Stimulated activated CD4-positive, alpha-beta T cell treated with anti-CD3 and anti-CD28 coated beads, Interleukin-4, amount 100 ng/mL, for 24 hours (primary cell): ENCODE data around the gene INPP5A.

ENCODE experiments used
- DNase-seq: peaks from one replicate; pipeline ENCODE4 v3.0.0-alpha.2; 2020

Gene INPP5A

DNA sequence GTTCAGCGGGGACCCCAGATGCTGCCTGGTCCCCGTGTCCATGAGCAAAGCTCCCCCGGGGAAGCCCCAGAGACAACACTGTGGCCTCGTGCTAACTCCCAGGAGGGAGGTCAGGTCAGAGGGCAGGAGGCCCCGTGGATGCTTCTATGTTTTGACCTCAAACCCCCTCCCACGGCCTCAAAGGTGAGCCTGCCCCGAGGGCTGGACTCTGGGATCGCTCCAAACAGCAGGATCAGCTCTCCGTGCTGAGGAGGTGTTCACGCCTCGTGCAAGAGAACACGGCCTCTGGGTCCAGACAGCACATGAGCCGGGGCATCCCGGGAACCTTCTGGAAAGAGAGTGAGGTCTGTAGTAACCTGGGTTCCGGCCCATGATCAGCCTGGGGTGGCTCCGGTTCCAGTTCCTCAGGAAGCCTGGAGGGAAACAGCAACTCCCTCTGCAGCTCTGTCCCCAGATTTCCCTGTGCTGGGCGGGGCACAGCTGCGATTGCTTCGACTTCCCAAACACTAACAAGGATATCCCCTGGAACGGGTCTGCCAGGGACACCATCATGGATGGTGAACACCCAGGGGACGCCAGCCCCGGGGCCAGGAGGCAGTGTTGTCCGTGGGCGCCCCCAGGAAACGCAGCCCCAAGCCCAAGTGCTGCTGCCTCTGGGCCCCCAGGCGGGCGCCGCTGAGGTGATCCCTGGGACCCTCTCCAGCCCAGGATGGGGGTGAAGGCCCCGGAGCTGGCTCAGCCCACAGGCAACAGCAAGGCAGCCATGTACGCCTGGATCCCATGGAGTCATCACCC is 18.0 kb upstream of the INPP5A start:
- no peak for DNase-seq

DNA sequence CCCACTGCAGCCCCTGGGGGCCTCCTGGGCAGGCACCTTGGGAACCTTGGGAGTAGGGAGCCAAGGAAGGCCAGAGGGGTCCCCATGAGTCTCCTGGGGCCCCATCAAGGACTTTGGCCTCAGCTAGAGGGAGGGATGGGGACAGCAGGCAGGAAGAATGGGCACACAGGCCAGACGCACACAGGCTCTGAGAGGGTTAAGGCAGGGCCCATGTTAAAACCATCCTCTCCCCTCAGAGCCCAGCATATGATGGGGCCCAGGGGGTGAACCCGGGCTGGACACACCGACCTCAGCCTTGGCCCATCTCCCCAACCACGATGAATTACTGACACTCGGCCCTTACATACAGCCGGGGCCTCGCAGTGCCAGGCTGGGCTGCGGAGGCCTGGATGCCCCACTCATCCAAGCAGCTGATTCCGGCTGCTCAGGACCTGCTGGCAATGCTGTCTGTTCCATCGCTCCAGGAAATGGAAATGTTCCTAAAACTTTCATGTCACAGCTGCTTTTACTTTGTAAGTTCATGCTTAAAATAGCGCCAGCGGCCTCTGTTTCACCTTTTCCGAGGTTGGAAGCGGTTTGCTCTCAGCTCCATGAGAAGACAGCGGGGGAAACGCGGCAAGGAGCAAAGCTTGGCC is 17.3 kb upstream of the INPP5A start:
- DNase-seq, result no peak

DNA sequence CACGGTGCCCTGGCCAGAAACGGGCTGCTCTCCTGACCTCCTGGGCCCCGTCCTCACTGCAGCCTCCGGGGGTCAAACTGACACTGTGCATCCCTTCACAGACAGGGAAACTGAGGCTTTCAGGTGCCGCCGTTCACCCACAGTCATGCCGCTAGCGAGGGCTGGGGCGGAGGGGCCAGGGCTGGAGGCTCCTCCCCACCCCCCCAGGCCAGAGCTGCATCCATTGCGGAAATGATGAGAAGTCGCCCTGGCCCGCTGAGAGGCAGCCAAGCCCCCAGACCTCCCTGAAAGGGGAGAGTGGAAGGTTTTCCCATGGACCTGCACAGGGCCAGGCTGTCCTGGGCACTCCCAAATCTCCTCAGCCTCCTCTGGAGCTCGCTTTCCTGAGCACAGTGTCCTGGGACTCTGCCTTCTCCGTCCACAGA is 16.5 kb upstream of the INPP5A start:
- no peak for DNase-seq

DNA sequence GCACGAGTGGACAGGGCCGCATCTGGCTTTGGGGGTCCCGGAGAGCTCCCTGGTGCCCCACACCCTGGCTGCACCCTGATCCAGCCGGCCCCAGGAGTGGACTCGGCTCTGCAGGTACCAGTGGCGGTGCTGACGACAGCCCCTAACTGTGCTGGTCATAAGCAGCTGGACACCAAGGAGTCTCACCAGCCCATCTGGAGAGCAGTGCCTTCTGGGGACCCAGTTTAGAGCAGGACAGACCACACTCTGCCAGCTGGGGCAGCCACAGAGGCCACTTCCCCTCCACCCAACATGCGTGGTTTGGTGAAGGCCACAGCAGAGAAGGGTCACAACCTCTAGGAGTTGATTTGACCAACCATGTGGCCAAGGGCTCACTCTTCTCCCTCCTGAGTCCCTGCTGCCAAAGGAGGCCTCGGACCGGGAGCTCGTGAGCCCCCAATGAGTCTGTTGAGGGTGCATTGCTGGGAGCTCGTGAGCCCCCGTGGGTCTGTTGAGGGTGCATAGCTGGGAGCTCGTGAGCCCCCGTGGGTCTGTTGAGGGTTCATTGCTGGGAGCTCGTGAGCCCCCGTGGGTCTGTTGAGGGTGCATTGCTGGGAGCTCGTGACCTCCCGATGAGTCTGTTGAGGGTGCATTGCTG is 16.0 kb upstream of the INPP5A start:
- no peak for DNase-seq

DNA sequence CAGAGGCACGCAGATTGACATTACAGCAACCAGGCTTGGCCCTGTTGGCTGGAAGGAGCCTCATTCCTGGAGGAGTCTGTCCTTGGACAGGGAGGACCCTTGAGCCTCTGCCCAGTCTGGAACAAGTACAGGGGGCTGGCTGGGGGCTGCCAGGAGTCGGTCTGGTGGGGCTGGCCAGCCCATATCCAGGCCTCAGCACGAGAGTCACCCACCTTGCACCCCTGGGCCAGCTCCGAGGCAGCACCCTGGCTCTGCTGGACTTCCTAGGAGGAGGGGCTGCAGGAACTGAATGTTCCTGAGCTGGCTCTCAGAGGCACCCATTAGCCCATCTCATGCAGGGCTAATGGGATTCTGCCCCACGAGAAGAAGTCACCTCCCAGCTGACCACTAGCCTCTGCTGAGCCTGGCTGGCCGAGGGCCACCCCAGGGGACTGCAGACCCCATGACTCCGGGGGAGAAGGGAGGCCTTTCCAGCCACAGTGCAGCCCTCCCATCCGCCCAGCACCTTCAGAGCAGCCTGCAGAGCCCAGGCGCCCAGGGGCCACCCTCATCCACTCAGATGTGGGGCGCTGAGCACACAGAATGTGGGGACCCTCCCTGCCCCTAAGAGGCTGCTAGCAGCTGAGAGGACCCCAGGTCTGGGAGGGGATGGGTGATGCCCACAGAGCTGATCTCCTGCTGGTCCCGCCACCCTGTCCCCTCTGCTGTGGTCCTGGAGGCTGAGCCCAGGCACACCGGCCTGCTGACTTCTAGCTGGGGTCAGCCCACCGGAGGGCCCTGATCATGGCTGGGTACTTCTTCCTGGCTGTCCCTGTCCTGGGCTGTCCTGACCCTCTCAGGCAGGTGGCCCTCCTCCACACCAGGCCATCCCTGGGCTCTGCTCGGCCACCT is 14.8 kb upstream of the INPP5A start:
- DNase-seq, result no peak

DNA sequence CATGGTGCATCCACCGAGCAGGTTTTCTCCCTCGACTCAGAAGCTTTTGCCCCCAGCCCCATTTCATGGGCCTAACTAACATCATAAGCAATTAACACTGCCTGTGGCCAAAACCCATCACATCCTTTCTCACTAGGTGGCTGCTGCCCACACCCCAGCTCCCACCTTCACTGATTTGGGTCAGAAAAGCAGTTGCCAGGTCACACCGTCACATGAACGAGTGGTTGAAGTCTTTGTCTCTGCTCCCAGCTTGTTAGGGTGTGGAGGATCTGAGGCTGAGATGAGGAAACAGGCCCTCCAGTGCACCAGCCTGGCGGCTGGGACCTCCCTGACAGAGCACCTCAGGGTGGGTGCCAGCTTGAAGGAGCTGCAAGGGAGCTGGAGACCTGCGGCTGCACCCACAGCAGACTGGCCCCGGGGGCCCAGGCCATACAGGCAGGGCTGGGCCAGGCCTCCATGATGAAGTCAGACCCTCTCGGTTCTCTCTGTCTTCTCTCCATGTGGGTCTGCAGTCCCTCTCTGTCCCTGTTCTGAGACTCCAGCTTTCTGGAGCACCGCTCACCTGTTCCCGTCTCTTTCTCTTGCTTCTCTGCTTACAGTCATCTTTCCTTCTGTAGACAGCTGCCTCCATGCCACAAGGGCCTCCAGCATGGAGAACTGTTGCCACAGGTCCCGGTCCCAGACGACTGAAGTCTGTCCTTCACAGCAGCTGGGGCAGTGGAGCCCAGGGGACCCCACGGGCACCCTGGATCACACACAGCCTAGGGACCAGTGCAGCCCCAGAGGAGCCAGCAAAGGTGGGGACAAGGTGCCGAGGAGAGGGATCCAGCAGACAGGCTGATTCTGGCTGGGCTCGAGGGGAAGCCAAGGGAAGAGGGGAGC is 13.8 kb upstream of the INPP5A start:
- no peak for DNase-seq

DNA sequence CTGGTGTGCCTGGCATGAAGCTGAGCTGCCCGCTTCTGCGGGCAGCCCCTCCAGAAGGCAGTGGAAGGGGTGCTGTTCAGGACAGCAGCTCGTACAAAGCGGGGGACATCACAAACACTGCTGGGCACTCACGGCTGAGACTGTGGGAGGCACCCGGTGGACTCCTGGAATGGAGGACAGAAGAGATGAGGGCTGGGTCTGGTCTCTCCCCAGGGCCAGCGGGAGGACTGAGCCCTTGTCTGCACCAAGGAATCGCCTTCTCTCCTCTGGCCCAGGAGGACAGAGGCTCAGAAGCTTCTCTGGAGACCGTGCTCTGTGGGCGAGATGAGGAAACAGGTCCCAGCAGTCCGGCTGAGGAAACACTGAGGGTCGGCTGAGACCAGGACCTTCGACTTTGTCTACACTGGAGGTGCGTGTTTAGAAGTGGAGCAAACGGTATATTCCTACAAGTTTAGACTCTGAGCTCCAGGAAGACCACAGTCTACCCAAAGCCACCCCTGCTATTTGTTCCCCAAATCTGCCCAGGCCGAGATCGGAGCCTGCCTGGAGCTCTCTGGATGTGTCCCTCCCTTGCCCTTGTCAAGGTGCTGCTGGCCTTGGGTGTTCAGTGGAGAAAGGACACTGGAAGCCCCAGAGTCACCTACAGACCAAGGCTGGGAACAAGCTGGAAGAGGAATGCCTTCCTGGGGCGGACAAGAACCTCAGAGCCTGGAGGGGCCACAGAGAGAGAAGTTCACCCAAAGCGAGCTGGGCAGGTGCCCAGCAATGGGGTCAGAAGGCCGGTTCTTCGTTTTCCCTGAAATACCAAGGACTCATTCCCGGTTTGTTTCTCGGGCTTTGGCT is 12.9 kb upstream of the INPP5A start:
- DNase-seq, result no peak

DNA sequence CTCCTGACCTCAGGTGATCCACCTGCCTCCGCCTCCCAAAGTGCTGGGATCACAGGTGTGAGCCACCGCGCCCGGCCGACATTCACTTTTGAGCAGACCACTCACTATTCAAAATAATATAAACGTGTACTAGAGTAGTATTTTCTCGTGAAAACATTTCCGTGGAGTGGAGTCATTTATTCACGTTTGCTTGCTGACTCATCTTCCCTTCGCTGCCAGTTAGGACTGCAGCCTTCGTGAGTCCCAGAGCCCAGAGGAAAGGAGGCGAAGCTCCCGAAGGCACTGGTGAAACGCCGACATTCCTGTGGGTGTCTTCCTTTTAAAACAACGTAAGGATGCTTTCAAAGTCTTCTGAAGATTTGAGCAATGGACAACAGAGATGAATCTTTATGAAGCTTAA is 10.9 kb upstream of the INPP5A start:
- DNase-seq, result no peak

DNA sequence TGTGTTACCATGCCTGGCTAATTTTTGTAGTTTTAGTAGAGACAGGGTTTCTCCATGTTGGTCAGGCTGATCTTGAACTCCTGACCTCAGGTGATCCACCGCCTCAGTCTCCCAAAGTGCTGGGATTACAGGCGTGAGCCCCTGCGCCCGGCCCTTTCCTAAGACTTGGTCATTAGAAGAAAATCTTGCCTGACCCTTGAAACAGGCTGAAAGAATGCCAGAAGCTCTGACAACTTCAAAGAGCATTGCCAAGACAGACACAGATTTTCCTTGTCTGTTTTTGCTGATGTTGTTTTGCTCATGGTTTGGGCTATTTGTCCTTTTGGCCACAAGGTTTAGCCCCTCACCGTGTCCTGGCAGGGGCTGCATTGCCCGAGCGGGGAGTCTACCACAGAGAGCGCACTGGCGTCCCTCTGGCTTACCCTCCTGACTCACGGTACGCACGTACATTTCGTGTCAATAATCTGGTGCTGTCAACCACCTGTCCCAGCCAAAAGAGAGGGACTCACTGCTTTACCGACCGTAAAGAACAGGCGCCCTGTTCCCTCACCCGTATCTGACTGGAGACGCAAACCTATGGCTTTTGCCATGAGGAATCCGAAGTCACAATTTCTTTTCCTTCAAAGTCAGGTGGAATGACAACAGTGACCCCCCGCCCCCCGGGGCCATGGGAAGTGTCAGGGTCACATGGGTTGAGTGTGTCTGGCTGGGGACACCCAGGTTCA is 10.1 kb upstream of the INPP5A start:
- DNase-seq, result no peak

DNA sequence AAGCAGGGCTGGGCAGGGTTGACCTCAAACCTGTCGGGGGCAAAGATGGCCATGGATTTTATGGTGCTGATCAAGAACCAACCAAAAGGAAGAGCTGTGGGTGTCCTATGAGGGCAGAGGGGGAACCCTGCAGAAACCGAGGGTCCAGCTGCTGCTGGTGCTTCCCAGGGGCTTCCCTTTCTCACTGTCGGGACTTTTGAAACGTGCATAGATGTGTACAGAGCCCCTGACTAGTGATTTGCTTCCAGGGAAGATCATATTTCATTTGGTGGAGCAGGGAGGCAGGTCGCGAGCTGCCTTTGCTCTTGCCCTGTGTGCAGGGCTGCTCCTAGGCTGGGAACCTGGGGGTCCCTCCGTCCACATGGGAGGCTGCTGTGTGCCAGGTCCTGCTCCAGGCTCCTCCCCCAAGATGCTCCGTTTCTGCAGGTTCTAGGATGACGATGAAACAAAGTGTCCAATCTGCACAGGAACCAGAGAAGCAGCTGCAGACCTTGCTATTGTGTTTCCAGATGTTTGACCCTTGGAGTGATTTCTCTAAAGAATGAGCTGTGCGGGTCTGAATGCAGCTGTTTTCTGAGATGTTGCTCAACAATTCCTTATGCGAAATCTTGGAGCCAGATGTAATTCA is 9.4 kb upstream of the INPP5A start:
- no peak for DNase-seq

DNA sequence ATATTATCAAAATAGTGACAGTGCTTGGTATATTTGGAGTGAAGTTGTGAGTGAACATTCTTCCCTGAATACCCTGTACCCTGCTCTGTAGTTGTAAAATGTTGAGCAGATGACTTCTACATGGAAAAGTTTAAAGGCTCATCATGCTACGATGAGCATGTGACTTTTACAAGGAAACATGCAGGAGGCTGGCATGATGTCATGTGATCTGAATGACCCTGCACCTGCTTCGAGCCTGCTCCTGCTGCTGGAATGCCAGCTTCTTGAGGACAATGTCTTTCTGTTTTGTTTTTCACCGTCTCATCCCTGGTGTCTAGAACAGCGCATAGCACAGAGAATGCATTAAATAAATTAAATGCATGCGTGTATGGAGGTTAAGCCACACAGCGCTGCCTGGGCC is 5.4 kb upstream of the INPP5A start:
- no peak for DNase-seq

DNA sequence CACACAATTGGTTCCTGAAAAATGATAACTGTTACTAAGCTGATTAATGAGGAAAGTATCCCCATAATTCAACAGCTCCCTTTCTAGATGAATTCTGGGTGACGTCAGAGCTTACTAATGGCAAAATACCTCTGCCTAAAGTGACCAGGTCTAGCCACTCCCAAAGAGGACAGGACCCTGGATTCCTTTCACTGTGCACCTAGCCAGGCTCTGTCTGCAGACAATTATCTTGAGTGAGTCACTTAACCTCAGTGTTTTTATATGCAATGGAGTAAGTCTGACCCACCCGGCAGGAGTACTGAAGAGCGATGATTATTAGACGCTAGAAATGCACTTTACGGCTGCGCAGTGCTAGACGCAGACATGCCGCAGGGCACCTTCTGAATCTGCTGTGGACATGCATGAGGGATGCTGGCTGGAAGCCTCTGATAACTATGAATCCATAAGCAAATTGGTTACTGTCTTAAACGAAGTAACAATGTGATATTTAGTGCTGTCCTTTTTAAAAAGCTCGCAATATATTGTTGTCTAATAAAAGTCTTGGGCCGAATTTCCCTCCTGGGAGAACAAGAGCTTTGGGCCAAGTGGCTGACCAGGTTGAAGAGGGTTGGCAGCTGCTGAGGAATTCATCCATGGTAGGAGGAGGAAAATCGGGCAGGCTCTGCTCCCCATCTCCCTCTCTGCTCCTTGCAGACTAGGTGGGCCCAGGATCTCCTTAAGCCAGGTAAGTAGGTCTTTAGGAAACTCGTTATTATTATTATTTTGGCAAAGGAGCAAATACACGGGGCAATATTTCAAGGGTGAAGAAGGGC is 4.6 kb upstream of the INPP5A start:
- no peak for DNase-seq

DNA sequence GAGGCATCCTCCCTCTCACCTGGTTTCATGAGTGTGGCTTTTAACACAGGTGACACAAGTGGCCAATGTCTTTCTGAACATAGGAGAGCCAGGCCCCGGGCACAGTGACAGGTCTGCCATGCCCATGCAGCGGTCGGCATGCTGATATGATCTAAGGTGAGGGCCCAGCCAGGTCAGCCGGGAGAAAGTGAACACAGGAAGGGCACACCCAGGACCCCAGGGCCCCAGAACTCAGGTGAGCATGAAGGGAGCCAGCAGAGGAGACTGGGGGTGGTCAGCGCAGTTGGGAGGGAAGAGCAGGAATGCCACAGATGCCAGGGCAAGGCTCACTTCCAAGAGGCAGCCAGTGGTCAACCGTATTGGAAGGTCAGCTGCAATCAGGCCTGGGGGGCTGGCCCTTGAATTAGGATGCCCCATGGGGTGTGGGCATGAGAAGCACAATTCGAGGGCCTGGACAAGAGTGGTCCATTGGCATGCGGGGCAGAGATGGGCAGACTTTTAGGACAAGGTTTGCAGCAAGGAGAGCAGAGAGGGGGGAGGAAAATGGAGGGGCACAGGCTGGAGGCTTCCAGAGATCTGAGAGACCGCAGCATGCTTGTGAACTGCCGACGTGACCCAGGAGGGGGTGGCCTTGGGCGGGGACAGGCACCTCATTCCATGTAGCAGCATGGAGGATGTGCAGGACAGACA is 3.9 kb upstream of the INPP5A start:
- no peak for DNase-seq

DNA sequence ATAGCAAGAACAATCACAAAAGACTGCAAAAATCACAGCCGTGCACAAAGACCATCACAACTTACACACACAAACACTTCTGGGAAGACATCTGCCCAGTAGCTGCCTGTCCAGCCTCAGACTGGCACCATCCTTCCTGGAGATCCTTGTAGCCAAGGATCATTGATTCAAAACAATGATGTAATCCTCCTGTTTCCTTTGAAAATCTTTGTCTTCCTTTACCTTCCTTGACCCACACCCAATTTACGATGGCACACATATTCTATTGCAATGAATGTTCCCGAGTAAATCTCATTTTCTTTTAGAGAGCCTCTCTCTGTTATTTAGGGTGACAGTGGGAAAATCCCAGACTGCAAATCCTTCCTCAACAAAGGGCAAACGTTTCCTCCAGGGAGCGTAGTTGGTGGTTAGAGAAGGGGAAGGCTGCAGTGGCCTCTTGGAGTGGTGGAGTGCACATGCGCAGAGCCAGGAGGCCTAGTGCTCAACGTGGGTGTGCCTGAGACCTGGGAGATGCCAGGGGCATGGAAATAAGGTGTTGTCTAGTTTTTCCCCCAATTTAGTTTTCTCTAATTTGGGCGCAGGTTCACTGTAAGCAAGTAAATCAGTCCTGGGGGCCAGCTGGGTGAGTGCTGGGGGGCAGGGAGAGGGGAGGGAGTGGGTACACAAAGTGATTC is 3.1 kb upstream of the INPP5A start:
- no peak for DNase-seq

DNA sequence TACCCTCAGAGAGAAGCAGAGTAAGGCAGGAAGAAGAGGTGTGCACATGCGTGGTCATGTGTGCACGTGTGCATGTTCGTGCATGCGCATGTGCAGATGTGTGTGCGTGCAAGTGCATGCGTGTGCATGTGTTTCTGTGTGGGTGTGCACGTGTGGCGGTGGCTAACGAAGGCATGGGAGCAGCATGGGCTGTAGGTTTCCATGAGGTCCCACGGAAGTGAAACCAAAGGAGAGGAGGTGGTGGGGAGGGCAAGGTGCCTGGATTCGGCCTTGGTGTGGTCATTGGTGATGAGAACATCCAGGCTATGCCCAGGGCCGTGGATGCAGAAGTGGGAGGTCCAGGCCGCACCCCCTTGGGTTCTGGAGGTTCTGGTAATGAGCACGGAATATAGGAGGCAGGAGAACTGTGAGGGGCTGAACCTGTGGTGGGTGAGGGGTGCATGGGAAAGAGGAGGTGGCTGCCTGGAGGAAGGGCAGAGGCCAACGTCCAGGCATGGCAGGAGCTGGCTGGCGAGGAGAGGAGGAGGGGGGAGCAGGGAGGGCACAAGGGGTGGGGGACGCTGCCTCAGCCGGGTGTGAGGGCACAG is 2.4 kb upstream of the INPP5A start:
- no peak for DNase-seq

DNA sequence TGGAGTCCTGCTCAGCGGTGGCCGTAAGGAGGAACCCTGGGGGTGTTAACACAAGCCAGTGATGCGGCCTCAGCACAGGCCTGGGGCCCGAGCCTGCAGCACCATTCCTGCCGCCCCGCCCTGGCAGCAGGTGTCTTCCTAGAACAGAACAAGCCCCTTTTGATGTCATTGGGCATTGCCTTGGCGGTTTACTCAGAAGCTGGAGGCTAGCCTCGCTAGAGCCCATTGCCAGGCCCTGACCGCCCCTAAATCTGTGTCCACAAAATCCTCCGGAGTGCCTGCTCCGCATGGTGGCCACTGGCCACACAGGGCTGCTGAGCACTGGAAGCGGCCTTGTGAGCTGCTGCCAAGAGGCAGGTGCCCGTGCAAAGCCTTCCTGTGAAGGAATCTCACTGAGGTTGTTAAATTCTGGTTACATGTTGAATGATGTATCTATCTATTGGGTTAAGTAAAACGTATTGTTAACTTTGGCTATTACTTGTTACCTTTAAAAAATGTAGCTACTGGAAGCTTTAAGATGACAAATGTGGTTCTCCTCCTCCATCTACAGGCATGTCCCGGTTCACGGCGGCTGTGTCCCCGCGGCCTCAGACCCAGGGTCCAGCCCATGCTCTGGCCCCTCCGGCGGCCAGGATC is 1.2 kb upstream of the INPP5A start:
- no peak for DNase-seq
